Islet of Langerhans (tissue), 1 donor: Measurements from ENCODE around the gene ZBTB11.
"Not testable (repeated sequence)": the region's sequence is repeated elsewhere in the genome, so short reads cannot be mapped to it uniquely, and the experiment has no call there.

ENCODE experiments used
- FAIRE-seq: peaks from one replicate; lab custom pipeline; 2011; peaks lifted over from hg19 to GRCh38; lab: Jason Lieb, UNC

Gene ZBTB11

DNA sequence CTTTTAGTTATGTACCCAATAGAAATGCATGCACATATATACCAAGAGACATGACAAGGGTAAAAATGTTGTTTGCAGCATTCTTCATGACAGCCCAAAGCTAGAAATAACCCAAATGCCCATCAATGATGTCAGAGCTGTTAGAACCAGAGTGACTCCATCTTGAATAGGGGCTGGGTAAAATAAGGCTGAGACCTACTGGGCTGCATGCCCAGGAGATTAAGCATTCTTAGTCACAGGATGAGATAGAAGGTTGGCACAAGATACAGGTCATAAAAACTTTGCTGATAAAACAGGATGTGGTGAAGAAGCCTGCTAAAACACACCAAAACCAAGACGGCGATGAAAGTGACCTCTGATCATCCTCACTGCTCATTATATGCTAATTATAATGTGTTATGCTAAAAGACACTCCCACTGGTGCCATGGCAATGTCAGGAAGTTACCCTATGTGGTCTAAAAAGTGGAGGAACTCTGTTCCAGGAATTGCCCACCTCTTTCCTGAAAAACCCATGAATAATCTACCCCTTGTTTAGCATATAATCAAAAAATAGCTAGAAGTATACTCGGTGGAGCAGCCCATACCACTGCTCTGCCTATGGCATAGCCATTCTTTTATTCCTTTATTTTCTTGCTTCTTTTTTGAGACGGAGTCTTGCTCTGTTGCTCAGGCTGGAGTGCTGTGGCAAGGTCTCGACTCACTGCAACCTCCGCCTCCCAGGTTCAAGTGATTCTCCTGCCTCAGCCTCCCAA lies 32.9 kb downstream of the ZBTB11 start:
- FAIRE-seq = no peak

DNA sequence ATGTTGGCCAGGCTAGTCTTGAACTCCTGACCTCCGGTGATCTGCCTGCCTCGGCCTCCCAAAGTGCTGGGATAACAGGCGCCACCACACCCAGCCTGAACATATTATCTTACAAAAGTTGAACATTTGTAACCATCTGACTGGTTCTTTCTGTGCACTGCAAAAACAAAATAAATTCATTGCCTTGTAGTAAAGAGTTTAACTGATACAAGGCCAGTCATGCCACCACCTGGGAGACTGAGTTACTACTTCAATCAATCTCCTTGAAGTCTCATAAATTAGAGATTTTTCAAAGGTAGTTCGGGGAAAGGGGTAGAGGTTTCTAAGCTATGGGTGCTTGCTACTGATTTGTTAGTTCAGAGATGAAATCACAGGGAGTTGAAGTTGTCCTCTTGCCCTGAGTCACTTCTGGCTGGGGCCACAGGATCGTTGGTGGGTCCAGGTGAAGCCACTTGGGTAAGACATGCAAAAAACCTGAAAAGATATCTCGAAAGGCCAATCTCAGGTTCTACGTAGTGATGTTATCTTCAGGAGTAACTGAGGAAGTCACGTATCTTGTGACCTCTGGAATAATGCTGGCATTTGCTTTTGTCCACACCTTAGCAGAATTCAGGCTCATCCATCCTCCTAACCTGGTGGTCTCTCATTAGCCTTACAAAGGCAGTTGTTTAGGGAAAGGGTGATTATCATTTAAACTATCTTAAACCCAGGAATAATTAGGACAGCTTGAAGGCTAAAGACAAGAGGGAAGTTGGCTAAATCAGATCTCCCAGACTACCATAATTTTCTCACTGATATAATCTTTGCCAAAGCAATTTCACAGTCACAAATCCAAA lies 33.7 kb downstream of the ZBTB11 start:
- FAIRE-seq = no peak

DNA sequence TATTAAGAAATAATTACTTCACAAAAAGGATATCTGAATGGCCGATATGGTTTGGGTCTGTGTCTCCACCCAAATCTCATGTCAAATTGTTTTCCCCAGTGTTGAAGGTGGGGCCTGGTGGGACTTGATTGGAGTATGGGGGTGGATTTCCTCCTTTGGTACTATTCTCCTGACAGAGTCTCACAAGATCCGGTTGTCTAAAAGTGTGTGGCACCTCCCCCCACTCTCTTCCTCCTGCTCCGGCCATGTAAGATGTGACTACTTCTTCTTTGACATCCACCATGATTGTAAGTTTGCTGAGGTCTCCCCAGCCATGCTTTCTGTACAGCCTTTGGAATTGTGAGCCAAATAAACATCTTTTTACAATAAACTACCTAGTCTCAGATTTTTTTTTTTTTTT lies 34.5 kb downstream of the ZBTB11 start:
- no peak for FAIRE-seq

DNA sequence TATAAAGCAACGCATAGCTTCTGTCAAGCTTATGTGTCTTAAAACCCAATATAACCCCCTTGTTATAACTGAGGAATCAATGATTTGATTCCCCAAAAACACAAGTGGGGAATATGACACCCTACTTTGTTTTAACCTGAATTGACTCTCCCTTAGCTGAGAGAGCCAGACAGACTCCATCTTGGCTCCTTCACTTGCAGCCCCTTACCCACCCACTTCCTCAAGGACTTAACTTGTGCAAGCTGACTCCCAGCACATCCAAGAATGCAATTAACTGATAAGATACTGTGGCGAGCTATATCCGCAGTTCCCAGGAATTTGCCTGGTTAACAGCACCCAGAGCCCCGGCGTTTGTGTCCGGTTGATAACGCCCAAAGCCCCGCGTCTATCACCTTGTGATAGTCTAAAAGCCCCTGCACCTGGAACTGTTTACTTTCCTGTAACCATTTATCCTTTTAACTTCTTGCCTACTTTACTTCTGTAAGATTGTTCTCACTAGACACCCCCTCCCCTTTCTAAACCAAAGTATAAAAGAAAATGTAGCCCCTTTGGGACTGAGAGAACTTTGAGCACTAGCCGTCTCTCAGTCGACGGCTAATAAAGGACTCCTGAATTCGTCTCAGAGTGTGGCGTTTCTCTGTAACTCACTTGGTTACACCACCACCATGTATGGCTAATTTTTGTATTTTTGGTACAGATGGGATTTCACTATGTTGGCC lies 35.4 kb downstream of the ZBTB11 start:
- not testable (repeated sequence) for FAIRE-seq

DNA sequence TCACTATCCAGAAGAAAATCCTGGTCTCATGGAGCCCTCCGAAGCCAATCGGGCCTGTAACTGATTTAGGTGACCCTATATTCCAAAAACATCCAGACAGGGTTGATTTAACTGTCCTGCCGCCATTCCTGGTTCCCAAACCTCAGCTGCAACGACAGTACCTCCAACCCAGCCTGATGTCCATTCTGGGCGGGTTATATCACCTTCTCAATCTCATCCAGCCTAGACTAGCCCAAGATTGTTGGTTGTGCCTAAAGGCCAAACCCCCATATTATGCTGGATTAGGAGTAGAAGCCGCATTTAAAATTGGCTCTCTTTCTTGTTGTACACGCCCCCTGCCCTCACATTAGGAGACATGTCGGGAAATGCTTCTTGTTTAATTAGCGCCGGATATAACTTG lies 36.7 kb downstream of the ZBTB11 start:
- FAIRE-seq = no peak

DNA sequence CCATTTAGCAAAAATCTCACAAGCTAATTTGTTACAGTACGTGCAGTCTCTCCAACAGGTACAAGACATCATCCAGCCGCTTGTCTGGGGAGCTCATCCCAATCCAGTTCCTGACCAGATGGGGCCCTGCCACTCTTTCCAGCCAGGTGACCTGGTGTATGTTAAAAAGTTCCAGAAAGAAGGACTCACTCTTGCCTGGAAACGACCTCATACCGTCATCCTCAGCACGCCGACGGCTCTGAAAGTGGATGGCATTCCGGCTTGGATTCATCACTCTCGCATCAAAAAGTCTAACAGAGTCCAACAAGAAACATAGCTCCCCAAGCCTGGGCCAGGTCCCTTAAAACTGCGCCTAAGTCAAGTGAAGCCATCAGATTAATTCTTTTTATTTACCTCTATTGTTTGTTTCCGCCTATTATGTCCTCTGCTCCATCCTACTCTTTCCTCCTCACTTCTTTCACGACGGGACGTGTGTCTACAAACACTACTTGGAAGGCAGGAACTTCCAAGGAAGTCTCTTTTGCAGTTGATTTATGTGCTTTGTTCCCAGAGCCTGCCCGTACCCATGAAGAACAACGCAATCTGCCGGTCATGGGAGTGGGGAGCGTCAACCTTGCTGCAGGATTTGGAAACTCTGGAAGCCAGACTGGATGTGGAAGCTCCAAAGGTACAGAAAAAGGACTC lies 37.5 kb downstream of the ZBTB11 start:
- no peak for FAIRE-seq

DNA sequence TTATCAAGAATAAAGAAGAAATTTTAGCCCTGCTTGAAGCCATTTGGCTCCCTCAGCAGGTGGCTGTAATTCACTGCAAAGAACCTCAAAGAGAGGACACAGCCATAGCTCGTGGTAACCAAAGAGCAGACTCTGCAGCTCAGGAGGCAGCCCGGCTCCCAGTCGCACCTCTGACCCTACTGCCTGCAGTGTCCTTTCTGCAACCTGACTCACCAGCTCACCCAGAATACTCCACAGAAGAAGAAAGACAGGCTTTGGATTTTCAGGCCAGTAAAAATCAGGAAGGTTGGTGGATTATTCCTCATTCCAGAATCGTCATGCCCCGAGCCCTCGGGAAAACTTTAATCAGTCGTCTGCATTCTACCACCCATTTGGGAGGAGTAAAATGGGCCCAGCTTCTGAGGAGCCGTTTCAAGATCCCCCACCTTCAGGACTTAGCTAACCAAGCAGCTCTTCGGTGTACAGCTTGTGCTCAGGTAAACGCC lies 38.6 kb downstream of the ZBTB11 start:
- no peak for FAIRE-seq

DNA sequence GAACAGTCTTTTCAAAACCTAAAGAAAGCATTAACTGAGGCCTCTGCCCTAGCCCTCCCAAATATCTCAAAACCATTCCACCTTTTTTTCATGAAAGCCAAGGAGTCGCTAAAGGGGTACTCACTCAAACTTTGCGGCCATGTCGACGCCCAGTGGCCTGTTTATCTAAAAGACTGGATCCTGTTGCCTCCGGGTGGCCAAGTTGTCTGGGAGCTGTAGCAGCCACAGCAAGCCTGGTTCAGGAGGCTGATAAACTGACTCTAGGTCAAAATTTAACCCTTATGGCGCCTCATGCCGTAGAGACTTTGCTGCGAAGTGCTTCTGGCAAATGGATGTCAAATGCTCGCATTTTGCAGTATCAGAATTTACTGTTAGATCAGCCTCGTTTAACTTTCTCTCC lies 39.5 kb downstream of the ZBTB11 start:
- no peak for FAIRE-seq

DNA sequence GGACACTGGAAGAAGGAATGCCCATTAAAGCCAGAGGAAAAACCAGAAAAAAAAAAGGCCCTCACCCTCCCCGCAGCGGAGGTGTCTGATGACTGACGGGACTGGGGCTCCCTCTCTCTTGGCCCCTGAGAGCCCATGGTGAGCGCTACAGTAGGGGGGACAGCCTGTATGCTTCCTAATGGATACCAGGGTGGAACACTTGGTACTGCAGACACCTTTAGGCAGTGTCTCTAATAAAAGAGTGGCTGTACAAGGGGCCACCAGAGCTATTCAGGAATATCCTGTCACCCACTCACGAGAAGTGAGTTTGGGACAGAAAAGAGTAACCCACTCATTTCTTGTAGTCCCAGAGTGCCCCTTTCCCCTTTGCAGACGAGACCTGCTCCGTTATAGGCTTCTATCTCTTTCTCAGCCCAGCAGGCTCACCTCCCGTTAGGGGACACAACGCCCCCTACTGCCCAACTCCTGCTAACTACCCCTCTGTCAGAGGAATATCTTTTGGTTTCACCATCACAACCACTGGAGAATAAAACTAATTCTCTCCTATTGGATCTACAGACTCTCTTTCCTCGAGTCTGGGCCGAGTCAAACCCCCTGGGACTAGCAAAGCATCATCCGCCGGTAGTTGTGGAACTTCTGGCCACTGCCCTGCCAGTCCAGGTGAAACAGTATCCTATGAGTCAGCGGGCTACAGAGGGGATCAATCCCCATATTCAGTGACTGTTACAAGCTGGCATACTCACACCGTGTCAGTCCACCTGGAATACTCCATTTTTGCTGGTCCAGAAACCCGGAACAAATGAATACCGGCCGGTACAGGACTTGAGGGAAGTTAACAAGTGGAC lies 40.8 kb downstream of the ZBTB11 start:
- FAIRE-seq = no peak

DNA sequence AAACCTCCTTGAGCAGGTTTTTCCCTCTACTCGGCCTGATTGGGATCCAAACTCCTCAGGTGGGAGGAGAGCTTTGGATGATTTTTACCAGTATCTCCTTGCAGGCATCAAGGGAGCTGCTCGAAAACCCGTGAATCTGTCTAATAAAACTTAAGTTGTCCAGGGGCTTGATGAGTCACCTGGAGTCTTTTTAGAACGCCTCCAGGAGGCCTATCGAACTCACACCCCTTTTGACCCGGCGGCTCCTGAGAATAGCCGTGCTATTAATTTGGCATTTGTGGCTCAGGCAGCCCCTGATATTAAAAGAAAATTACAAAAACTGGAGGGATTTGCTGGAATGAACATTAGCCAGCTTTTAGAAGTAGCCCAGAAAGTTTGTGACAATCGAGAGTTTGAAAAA lies 41.6 kb downstream of the ZBTB11 start:
- FAIRE-seq = no peak

DNA sequence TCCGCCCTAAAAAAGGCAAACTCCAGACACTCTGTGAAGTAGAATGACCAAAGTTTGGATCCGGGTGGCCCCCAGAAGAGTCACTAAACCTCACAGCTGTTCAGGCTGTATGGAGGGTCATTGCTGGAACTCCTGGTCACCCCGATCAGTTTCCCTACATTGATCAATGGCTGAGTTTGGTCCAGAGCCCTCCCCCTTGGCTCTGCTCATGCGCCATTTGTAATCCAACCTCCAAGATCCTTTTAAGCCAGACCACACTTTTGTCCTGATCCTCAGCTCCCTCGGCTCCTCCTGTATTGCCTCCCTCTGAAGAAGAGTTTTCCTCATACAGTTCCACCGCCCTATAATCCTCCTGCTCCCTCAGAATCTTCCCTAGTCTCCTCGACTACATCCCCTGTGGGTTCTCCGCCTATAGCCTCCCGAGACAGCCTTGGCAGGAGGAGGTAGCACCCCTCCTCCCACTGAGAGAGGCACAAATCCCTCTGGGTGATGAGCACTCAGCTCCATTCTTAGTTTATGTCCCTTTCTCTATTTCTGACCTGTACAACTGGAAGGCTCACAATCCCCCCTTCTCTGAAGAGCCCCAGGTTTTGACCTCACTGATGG lies 42.2 kb downstream of the ZBTB11 start:
- FAIRE-seq = no peak

DNA sequence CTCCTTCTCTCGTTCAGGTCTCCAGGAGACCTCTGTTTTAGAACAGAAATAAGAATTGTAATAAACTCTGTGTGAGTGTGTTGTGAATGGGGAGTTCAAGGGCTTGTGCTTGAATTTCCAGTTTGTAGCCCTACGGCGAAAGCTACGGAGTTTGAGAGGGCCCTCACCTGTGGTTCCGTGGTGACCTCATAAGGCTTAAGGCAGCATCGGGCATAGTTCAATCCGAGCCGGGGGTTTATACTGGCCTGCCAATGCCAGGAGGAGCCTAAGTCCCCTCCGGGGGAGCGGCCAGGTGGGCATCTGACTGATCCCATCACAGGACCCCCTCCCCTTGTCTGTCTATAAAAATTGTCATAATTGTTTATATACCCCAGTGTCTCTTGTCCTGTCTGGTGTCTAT lies 43.7 kb downstream of the ZBTB11 start:
- FAIRE-seq = no peak

DNA sequence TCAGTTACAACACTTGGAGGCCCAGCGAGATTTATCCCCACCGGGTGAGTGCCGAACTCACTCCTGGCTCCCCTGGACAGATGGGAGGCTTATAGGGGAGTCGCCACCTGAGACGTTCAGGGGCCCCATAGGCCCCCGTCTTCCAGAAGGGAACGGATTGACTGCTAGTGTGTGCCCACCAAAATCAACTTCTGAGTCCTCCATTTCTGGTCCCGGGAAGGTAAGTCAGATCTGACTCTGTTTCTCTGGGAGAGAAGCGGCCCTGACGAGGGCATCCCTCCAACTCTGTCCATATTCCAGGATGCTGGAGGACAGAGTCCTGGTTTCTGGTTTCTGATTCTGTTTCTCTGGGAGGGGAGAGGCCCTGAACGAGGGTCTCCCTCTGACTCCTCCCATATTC lies 44.3 kb downstream of the ZBTB11 start:
- no peak for FAIRE-seq

DNA sequence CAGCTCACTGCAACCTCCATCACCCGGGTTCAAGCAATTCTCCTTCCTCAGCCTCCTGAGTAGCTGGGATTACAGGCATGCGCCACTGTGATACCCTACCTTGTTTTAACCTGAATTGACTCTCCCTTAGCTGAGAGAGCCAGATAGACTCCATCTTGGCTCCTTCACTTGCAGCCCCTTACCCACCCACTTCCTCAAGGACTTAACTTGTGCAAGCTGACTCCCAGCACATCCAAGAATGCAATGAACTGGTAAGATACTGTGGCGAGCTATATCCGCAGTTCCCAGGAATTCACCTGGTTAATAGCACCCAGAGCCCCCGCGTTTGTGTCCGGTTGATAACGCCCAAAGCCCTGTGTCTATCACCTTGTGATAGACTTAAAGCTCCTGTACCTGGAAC lies 45.0 kb downstream of the ZBTB11 start:
- not testable (repeated sequence) for FAIRE-seq

DNA sequence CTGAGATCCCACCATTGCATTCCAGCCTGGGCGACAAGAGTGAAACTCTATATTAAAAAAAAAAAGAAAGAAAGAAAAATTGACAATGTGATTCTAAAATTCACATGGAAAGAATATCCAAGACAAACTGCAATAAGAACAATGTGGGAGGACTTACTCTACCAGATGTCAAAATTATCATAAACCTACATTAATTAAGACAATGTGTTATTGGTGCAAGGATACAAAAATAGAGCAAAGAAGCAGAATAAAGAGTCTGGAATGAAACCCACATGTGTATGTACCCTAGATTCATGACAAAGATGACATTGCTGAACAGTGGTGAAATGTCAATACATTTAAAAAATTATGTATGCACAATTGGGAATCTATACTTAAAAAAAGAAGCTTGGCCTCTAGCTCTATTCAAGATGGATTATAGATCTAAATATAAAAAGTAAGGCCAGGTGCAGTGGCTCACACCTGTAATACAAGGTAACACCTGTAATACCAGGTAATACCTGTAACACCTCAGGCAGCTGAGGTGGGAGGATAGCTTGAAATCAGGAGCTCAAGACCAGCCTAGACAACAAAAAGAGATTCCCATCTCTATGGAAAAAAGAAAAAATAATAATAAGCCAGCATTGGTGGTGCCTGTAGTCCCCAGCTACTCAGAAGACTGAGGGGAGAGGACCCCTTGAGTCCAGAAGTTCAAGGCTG lies 45.7 kb downstream of the ZBTB11 start:
- FAIRE-seq = no peak

DNA sequence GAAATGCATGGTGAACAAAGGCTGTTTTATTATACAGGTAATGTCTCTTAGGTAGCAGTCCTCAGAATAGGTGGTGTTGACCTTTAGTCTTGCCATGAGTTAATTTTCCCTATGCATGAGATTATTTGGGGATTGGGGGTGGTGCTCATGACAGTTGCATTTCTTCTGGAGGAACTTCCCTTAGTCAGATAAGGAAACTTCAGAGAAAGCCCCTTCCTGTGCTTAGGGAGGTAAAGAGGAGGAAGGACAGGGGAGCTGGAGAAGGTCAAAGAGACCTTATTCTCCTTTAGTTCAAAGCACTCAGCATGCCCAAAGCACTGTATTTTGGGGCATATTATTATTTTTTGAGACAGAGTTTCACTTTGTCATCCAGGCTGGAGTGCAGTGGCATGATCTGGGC lies 47.7 kb downstream of the ZBTB11 start:
- FAIRE-seq = no peak

DNA sequence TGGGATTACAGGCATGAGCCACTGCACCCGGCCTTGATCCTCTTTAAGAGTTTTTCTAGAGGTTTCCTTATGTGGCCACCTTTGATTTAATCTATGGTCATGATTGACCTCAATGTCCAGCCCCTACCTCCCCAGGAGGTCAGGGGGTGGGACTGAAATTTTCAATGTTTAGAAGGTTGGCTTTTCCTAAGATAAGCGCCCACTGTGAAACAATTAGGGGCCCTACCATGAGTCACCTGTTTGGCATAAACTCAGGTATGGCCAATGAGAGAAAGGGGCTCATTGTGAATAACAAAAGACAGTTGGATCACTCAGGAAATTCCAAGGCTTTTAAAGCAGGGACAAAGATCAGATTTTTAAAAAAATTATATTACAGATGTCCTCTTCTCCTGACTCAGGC lies 51.1 kb downstream of the ZBTB11 start:
- no peak for FAIRE-seq

DNA sequence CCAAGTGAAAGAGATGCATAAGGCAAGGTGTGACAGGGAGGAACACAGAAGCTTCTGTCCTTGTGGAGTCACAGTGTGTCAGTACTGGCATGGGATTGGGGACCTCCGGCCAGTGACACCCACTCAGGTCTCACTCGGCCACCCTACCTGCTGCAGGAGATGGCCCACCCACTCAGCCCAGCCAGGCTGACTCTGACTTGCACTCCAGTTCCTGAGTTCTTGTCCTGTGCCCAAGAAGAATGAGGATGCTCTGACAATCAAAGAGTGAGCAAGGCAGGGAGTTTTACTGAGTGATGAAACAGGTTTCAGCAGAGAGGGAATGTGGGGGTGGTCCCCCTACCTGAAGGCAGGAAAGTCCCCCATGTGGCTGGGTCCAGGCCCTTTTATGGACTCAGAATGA lies 52.1 kb downstream of the ZBTB11 start:
- FAIRE-seq = no peak

DNA sequence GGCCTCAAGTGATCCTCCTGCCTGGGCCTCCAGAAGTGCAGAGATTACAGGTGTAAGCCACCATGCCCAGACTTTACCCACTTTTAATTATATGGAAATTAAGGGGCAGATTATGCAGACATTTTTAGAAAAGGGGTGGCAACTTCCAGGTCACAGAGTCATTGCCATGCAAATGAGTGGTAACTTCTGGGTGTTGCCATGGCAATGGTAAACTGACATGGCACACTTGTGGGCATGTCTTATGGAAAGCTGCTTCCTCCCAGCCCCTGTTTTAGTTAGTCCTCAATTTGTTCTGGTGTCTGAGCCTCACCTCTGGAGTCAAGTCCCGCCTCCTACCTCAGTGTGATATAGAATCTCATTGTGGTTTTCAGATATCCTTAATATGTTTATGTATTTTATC lies 53.3 kb downstream of the ZBTB11 start:
- no peak for FAIRE-seq

DNA sequence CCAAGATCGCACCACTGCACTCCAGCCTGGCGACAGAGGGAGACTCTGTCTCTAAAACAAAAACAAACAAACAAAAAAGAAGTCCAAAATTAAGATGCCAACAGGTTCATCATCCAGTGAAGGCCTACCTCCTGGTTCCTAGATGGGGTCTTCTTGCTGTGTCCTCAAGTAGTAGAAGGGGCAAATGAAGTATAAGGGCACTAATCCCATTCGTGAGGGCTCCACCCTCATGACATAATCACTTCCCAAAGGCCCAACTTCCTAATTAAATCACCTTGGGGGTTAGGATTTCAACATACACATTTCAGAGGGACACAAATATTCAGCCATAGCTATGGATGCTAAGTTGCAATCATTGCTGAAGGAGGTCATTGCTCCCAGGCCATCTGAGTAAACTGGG lies 57.2 kb downstream of the ZBTB11 start:
- no peak for FAIRE-seq
